Measurements from ENCODE around the gene BAZ2A.
A peak's percentile ranks its signal among the peaks of the same experiment; 100 is the strongest.

BAZ2A gene

DNA sequence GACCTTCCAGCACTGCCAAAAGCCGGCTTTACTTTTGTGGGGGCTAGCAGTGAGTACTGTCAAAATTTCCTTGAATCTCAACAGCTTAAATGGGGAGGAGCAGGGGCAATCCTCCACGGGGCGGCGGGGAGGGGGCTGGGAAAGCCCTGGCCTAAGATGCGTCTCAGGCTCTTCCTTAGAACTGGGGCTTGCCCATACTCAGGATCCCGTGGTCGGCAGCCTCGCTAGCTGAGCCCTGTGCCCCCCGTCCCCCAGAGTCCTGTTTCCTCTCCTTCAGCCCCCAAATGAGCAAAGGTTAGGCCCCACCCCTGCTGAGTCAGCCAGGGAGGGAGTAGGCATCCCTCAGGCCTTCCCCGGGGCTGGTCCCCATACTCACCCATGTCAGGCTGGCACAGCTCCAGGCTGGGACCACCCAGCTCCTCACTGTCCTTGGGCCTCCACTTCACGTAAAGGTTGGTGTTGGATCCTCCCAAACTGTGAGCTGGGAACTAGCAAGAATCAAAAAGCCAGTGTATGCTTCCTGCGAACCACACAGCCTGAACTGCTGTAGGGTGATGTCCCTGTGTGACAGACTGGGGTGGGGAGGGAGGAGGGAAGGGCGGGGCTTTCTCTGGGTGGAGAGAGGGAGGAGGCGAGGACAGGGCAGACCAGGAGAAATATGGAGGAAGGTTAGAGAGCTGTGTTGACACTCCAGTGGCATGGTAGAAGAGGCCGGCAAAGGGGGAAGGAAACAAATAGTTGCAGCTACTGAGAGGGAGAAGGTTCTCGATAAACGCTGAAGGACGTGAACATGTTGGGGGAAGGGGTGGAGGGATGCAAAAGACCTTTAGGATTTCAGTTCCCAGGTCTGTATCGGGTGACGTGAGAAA is 5.9 kb upstream of the BAZ2A start:
- peak; percentile 53 to 71 for DNase-seq (ENCODE audit: low read depth in 2 of 2)

DNA sequence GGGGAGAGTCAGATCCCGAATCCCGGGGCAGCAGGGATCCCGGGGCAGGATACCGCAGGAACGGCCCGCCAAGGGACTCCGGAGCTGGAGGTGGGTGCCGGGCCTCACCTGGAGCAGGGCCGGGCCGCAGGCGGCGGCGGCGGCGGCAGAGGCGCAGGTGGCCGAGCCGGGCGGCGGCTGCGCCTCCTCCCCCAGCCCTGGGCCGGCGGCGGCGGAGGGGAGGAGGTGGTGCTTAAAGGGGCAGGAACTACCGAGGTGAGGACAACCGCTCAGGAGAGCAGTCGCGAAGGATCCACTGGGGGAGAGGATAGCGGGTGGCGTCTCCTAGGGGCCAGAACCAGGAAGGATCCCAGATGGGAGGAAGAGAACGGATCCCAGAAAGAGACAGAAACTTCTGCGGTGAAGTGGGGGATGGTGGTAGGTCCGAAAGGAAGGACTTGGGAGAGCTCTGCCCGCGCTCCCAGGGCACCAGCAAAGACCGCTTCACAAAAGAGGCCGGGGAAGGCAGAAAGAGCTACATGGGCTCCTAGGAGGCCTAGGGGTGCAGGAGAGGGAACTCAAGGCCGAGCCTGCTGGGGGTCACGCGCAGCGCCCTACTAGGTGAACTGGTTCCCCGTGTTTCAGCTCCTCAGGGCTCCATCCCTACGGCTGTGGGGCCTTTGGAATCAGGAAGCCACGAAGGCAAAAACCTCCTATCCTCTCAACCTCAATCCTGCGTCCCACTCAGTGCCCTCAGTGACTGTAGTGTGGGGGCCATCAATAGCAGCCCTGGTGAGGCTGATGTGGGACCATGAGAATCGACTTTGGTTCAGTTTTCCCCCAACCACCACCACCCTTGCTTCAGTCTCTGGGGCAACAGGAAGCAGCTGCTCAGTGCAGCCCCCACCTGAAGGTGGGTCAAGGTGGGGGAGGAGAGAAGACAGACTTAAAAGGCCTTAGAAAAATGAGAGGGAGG is 5.0 kb upstream of the BAZ2A start:
- no peak for DNase-seq (ENCODE audit: low read depth in 2 of 2)

DNA sequence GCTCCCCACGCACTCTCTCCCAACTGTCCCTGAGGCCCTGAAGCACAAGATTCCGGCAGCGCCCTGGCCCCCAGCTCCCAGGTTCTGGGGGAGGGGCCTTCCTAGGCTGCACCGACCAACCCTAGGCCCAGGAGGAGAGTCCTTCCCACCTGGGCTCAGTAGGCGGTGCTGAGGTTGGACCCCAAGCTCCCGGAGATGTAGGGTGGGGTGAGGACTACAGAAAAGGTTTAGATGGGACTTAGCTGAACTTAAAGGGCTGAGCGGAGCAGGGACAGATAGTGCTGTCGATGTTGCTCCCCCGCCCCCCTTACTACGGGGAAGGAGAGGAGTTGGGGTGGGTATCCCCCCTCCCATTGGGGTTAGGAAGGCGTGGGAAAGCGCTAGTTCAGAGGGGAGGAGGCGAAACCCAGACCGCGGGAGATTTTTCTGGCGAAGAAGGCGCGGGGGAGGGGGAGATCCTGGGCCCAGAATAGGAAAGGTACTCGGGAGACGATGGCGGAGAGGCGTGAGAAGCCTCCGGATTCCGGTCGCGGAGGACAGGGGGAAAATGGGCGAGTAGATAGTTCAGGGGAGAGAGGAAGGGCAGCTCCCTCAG is 4.2 kb upstream of the BAZ2A start:
- DNase-seq (ENCODE audit: low read depth in 2 of 2), result no peak

DNA sequence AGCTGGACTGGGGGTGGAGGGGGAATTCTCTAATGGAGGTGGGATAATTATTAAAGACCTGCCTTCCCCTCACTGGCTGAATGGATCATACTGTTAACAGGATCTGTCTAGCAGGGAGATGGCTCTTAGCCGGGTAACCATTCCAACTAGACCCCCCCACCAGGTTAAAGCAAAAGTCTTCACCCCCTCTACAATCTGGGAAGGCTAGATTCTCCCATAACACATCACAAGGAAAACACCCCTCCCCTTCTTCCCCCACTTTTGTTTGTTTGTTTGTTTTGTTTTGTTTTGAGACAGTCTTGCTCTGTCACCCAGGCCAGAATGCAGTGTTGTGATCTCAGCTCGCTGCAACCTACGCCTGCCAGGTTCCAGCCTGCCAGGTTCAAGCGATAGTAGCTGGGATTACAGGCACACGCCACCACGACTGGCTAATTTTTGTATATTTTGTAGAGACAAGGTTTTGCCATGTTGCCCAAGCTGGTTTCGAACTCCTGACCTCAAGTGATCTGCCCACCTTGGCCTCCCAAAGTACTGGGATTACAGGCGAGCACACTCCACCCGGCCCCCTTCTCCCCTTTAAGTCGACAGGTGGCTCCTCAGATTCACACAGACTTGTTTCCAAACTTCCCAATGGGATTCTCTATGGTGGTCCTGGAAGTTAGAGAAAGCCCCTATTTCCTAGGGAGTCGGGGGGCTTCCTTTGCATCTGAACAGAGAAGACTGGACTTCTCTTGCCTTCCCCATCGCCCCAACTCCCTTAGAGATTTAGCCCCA is 3.5 kb upstream of the BAZ2A start:
- no peak for DNase-seq (ENCODE audit: low read depth in 2 of 2)

DNA sequence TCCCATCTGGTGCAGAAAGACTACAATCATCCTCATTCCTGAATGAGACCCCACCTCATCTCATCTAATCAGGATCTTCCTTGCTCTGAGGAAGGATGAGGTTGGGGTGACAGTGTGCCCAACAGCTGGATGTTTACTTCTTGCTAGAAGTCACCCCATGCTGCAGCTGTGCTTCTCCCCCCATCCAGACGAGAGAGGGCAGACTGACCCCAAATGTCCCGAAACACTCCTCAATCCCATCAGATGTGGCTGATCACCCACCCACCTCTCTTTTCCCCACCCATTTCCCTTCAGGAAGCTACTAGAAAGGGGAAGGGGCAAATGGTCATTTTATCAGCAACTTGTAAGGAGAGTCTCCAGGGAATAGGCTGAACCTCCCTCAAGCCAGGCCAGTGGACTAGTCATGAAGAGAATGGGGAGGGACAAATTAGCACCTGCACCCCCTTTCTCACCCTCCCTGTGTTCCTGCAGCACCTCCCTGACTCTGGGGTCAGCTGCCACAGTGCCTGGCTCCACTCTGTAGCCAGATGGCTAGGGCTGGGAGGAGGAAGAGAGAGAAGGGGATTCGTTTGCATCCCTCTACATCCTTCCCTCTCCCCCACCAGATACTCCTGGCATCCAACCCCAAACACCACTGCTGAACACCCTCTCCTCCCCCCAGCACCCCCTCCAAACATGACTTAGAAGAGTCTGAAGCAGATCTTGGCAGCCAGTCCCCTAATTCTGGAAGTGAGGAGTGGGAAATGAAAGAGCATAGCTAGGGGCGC is 2.8 kb upstream of the BAZ2A start:
- DNase-seq (ENCODE audit: low read depth in 2 of 2), result no peak

DNA sequence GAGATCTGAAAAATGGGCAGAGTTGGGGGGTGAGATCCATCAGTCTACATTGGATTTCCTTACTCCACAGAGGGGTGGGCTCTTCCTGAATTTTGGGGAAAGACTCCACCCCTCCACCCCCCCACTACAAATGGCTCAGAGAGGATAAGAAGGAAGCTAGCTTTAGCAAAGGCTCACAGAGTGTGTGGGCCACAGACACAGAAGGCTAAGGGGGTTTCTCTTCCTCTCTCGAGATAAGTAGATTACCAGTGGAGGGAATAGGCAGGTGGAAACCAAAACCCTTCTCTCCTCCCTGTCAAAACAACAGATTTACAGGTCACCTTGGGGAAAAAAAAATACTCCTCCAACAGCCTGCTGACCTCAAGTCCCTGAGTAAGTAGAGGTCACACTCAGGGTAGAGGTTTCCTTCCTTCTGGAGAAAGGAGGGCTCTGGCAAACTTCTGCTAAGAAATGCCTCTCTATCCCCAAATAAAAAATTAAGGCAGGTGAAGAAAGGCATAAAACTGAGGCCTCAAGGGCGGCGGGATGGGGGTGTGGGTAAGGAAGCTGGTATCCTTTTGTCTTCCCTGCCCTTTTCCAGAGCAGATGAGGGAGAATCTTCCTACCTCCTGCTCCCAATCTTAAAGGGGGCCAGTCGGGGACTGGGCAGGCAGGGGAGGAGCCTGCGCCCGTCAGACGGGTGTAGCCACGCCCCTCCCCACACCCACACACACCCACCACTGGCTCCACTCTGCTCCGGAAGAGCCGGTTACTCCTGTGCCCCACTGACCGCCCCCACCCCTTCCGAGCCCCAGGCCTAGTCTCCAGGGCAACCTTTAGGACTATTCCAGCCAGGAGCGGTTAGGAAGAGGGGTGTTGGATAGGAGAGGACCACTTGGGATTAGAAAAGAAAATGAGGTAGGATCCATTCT is 1.9 kb upstream of the BAZ2A start:
- DNase-seq (ENCODE audit: low read depth in 2 of 2), result no peak

DNA sequence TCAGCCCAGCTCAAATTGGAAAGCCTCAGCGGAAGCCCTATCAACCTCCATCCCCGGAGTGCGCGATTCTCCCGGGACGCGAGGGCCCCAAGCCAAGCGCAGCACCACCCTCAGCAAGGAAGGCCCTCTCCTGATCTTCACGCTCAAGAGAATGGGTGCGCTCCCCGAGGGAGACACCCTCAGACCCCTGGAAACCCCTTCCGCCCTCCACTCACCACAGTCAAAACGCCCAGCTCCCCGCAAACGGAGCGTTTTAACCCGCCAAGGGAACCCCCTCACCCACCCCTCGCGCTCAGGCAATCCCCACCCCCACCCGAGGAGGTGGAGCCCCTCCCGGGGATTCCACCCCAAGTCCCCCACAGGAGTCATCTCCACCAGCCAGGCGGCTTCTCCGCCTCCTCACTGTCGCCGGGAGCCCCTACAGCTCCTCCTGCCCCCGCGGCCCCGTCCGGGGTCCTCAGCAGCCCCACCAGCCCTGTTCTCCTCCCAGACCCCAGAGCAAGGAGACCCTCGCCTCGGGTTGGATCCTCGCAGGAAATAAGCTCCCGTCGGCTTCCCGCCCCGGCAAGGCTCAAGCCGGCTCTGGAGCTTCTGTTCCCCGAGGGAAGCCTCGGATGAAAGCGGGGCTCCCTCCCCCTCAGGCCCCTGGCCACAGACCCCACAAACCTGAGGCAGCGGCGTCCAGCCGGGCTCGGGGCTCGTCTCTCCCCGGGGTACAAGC is 507 bp downstream of the BAZ2A start:
- no peak for DNase-seq (ENCODE audit: low read depth in 2 of 2)

DNA sequence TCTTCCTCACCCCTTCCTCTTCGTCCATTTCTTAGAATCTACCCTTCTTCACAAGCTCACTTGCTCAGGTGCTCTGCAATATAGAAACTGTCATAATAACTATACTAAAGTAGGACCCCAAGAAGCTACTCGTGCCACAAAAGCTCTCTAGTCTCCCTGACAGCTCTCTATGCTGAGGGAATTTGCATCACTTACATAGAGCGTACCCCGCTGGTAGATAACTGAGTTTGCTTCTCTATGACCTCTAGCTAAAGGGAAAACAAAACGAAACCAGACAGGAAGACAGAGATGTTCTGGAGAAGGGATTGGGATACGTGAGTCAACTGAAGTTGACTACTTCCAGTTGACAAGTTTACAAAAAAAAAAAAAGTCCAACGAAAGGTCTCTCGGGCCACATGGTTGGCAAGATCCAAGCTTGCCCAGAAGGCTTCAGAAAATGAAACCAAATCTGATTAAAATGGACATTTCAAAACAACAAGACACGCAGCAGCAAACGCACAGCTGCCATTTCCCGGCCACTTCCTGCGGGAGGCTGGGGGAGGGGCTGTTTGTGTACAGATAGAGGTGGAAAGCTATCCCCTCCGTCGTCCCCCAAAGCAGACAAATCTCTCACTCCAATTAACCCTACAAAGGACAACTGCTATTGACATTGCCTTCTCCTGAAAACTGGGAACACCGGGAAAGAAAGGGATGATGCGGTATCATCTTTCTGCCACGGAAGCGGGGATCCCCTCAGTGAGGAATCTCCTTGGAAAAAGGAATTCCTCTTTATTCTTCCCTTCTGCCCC is 1.3 kb downstream of the BAZ2A start:
- no peak for DNase-seq (ENCODE audit: low read depth in 2 of 2)

DNA sequence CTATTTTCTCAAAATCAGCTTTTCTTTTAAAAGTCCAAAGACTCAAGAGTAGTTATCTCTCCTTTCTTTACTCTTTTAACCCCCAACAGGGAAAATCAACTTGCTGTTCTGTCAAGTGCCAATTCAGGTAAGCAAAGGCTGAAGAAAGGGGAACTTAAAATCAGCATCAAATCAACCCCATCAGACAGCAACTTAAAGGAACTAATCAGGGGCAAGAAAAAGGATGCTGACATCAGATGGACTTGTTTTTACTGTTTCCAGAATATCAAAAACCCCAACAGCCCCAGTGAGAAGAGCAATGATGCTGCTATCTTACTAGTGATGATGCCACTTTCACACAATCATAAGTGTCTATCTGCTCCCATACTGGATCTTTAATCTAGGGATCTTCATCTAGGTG is 3.4 kb downstream of the BAZ2A start:
- no peak for DNase-seq (ENCODE audit: low read depth in 2 of 2)

DNA sequence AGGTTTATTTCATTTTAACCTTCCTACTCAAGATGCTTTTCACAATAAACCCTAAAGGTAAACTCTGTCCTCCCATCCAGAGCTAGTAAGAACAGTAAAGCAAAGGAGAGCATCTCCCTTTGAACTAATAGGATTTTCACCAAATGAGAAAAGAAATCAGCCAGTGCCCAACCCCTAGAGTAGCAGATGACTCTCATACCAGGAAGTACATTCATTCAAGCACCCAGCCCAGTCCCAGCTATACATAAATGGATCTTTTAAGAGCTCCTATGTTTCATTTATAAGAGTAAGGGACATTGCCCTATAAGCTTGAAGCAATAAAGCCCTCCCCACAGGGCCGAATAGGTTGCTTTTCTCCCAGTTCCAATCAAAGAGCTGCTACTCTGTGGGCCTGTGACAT is 7.6 kb downstream of the BAZ2A start:
- DNase-seq (ENCODE audit: low read depth in 2 of 2), result no peak

DNA sequence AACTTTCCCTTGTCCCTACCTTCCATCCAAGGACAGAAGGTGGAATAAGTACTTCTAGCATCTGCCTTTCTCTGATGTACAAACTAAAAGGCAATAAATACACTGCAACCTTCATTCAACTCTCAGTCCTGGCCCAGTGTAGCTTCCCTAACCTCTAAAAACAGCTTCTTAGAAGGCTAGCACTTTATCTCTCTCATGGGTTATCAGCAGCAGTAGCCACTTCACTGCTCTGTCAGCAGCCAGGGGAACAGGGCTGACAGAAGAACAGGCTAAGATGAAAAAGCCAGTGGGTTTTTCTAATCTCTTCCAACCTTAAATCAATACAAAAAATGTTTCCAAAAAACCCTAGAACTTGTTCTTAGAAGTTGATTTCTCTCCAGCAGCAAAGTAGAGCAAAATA is 13.2 kb downstream of the BAZ2A start:
- no peak for DNase-seq (ENCODE audit: low read depth in 2 of 2)

DNA sequence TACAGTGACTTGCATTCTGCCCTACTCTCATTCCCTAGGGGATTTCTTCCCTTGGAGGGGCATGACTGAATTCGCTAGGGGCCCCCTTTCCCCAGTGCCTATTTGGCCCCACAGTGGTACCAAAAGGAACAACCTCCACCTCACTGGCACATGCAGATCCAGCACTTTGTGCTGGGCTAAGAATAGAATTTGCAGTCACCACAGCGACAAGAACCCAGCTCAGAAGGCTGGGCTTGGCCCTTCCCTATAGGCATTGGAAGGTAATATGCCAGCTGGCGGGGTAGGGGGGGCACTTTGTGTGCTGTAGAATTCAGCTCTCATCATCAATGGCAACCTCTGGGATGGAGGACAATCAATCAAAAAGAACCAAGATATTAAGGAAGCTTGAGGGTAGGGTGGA is 13.9 kb downstream of the BAZ2A start:
- no peak for DNase-seq (ENCODE audit: low read depth in 2 of 2)

DNA sequence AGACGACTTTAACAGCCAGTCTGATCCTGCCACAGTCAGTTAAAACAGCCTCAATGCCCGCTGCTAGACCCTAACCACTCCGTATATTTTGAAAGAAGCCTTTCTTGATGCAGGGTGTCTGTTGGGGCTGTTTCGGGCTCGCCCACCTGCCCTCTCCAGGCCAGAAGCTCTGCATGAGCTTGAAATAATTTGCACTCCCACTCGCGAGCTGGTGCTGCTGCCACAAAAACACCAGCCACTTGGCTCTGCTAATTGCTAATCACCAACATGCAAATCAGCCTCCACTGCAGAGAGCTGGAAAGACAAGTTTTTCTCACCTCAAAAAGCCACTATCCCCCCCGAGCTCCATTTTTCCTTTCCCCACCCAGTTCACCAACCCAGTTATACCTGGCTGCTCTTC is 15.5 kb downstream of the BAZ2A start:
- no peak for DNase-seq (ENCODE audit: low read depth in 2 of 2)

DNA sequence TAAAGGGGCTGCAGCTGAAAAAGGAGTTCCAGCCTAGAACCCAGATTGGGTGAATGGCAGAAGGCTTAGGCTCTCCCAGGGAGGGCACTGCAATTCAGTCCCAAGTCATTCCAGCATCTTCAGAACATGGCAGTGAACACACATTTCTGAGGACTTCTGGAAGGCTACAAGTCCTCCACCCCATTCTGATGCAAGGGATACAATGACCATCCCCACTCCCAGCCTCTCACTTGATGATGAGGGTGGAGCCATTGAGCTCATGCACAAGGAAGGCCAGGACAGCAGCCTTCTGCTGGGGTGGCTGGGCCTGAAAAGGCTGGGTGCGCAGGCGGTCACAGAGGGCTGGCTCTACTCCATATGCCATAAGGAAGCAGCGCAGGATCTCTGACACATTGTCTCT is 25.8 kb downstream of the BAZ2A start:
- DNase-seq (ENCODE audit: low read depth in 2 of 2), result no peak

DNA sequence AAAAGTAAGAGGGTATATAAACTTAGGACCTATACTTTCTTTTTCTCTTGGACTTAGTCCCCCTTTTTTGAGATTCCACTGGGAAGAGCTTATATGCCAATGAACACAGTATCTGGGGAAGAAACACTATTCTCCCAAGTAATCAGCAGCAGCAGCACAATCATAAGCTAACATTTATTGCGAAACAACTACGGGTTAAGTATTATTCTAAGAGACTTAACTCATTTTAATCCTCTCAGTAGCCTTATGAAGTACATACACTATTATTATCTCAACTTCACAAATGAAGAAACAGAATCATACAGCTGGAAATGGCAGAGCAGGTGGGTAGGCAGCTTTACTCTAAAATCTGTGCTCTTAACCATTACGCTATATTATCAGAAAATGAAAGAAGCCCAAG is 27.9 kb downstream of the BAZ2A start:
- DNase-seq (ENCODE audit: low read depth in 2 of 2), result no peak

DNA sequence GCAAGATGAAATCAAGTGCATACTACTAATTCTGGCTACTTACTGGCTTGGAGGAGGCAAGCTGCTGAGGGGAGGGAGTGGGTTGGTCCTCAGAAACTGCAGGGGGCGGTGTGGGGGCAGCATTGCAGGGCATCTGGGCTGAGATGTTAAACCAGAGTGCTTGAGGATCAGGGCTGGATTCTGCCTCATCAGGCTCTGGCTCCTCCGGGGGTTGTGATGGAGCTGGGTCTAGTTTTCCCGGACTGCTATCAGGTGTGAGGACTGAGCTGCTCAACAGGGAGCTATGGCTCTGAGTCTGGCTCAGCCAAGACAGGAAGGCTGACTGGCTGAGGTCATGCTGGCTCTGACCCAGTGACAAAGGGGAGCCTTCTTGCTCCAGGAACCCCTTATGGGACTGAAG is 28.6 kb downstream of the BAZ2A start:
- DNase-seq (ENCODE audit: low read depth in 2 of 2), result no peak

DNA sequence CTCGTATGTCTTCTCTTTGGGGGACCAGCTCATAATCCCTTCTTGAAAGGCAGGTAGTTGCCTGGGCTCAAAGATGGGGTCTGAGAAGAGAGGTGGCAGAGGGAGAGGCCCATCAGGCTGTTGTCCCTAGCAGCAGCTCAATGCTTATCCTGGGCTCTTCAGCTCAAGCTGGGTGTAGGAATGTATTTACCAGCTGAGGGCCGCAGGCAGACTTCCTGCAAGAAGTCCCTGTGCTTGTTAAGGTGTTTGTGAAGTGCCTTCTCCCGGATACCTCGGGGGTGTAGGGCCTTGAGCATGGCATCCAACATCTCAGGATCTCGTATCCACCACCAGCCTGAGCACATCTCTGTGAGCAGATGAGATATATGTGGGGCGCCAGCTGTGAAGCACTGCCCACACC is 29.4 kb downstream of the BAZ2A start:
- no peak for DNase-seq (ENCODE audit: low read depth in 2 of 2)

DNA sequence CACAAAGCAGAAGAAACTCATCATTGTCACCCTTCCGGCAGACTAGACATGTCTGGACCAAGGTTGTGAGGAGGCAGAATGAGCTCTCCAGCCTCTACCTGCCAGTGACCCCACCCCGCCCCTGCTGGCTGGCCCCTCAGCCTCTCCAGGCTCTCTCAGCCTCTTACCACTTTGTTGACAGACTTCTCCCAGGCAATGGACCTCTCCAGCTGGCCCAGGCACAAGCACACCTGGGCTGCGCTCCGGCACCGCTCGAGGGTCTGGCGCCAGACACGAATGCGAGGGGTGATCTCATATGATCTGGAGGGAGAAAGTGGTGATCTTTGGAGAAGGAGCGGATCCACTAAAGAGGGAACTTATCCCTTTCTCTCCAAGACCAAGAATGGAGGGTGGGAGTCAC is 30.3 kb downstream of the BAZ2A start:
- no peak for DNase-seq (ENCODE audit: low read depth in 2 of 2)
